HCT116 (cell line): ENCODE results near the gene CDK5RAP2.

Experiments used
- CEBPB ChIP-seq: IDR thresholded peaks from 2 replicates; pipeline ENCODE4 v1.6.1; 2012; ENCODE audit warnings: low read depth
- EZH2 ChIP-seq: fragments of 200-600 bp; sonication (generic); IDR thresholded peaks from 2 replicates; pipeline ENCODE4 v1.6.1; 2017; ENCODE audit warnings: antibody characterized with exemption, mixed run types
- EZH2phosphoT487 ChIP-seq: fragments of 200-600 bp; IDR thresholded peaks from 2 replicates; pipeline ENCODE4 v1.6.1; 2018; ENCODE audit warnings: antibody characterized with exemption, borderline replicate concordance
- MAX ChIP-seq: IDR thresholded peaks from 2 replicates; pipeline ENCODE4 v1.6.1; 2012
- POLR2A ChIP-seq: IDR thresholded peaks from 2 replicates; pipeline ENCODE4 v1.7.0; 2011; ENCODE audit warnings: borderline replicate concordance; ENCODE audit not compliant: insufficient read depth, insufficient read length; ENCODE audit errors: extremely low read depth
- POLR2AphosphoS5 ChIP-seq: IDR thresholded peaks from 2 replicates; pipeline ENCODE4 v1.6.1; 2011; ENCODE audit warnings: mild to moderate bottlenecking, low read depth, low read length, moderate library complexity
- SIN3A ChIP-seq: IDR thresholded peaks from 2 replicates; pipeline ENCODE4 v1.6.1; 2012; ENCODE audit warnings: low read depth
- SRF ChIP-seq: IDR thresholded peaks from 2 replicates; pipeline ENCODE4 v1.6.1; 2012; ENCODE audit warnings: low read depth
- TCF7L2 ChIP-seq: IDR thresholded peaks from 2 replicates; pipeline ENCODE4 v1.7.0; 2011; ENCODE audit warnings: borderline replicate concordance, inconsistent platforms; ENCODE audit not compliant: insufficient read depth, insufficient read length; ENCODE audit errors: extremely low read depth
- ZBTB33 ChIP-seq: IDR thresholded peaks from 2 replicates; pipeline ENCODE4 v1.6.1; 2011; ENCODE audit warnings: mild to moderate bottlenecking, low read length, moderate library complexity; ENCODE audit not compliant: insufficient replicate concordance; ENCODE audit errors: extremely low read depth
- TF ChIP-seq, protein P1 (sequence below), 3 experiments: fragments of 200-600 bp in 1 of 3; sonication (generic) in 1 of 3; IDR thresholded peaks in 2 of 3; conservative IDR thresholded peaks in 1 of 3; 2 replicates each; pipeline ENCODE4 v1.5.1; 2012 to 2017; ENCODE audit warnings: low read depth in 2 of 3, low read length in 2 of 3, antibody characterized with exemption in 1 of 3, borderline replicate concordance in 1 of 3, control low read depth in 1 of 3, mild to moderate bottlenecking in 1 of 3, mixed read lengths in 1 of 3, mixed run types in 1 of 3, moderate library complexity in 1 of 3; ENCODE audit not compliant: insufficient read depth in 1 of 3
- TF ChIP-seq, protein P2 (sequence below): IDR thresholded peaks from 2 replicates; pipeline ENCODE4 v1.6.1; 2012

DNA sequence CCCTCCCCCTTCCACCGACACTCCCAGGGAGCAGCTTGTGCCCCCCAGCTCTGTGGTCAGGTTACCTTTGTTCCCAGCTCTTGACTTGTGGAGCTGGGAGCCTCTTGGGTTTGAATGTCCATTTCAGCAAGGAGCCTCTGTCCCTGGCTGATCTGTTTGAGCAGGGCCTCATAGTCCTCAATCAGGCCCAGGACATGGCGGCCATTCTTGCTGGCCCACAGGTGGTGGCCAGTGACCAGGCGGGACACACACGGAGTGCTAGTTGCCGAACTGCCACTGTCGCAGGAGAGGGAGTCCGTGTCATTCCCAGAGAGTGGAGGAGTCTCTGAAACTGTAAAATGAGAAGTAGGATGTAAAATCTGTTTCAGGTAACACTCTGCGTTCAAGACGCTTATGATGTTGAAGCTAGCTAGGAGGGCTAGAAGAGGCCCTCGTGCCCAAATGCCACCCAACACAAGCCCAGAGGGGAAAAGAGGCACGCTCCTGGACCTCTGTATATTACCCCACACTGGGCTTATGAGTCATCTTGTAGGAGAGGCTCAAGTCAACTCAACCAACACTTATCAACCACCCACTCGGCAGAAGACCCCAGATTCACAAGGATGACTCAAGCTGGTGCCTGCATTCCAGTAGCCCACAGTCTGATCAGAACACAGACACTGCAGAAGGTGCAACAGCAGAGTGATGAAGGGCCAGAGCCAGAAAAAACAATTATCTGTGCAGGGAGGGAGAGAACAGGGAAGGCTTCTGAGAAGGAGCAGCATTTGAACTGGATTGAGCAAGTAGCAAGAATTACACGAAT is 177.0 kb downstream of the CDK5RAP2 start:
- TF ChIP-seq, protein P1, sequence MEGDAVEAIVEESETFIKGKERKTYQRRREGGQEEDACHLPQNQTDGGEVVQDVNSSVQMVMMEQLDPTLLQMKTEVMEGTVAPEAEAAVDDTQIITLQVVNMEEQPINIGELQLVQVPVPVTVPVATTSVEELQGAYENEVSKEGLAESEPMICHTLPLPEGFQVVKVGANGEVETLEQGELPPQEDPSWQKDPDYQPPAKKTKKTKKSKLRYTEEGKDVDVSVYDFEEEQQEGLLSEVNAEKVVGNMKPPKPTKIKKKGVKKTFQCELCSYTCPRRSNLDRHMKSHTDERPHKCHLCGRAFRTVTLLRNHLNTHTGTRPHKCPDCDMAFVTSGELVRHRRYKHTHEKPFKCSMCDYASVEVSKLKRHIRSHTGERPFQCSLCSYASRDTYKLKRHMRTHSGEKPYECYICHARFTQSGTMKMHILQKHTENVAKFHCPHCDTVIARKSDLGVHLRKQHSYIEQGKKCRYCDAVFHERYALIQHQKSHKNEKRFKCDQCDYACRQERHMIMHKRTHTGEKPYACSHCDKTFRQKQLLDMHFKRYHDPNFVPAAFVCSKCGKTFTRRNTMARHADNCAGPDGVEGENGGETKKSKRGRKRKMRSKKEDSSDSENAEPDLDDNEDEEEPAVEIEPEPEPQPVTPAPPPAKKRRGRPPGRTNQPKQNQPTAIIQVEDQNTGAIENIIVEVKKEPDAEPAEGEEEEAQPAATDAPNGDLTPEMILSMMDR (IDR thresholded peaks at IDR 0.05 in 2 of 3, conservative IDR thresholded peaks at IDR 0.05 in 1 of 3; ENCODE audit: borderline replicate concordance in 1 of 3, insufficient read depth in 1 of 3, low read depth in 2 of 3, low read length in 2 of 3): no peak
- no peak; the same call in 1 of the 2 replicates for TF ChIP-seq MAX
- TF ChIP-seq, protein P2, sequence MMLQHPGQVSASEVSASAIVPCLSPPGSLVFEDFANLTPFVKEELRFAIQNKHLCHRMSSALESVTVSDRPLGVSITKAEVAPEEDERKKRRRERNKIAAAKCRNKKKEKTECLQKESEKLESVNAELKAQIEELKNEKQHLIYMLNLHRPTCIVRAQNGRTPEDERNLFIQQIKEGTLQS: no peak; the same call in 1 of the 2 replicates
- peak; percentile 48; the same call in 1 of the 2 replicates for TF ChIP-seq SIN3A
- peak; percentile 94 for TF ChIP-seq CEBPB
- TF ChIP-seq EZH2phosphoT487: no peak
- no peak for TF ChIP-seq POLR2A
- TF ChIP-seq SRF: no peak
- 0 out of 2 replicates have a peak, but pooled peaks have one; percentile 27 for TF ChIP-seq POLR2AphosphoS5
- TF ChIP-seq EZH2: no peak
- peak; percentile 47 for TF ChIP-seq TCF7L2
- no peak for TF ChIP-seq ZBTB33
